IPS-NIHi7 (cell line): Measurements from ENCODE around the gene PC.
A peak's percentile ranks its signal among the peaks of the same experiment; 100 is the strongest.
"Not testable (repeated sequence)": the region's sequence is repeated elsewhere in the genome, so short reads cannot be mapped to it uniquely, and the experiment has no call there.

Experiments used
- DNase-seq: peaks from one replicate; pipeline ENCODE4 v3.0.0; 2012; ENCODE audit warnings: mixed read lengths; ENCODE audit errors: extremely low spot score

PC gene

GRCh38 chr11:66981976-66982578 is 23.9 kb upstream of the PC start:
- DNase-seq = no peak

- no peak for DNase-seq
Observed at GRCh38 chr11:66979336-66979980, 21.3 kb upstream of the PC start.

DNA sequence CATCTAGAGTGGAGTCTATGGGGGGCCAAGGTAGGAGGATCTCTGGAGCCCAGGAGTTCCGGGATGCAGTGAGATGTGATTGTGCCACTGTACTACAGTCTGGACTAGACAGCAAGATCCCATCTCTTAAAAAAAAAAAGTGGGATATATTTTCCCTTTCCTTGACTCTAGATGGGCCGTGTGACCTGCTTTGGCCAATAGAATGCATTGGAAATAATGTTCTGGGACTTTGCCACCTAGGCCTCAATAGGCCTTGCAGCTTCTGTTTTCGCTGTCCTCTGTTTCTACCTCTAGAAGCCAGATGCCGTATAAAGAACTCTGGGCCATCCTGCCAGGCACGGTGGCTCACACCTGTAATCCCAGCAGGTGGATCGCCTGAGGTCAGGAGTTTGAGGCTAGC is 20.5 kb upstream of the PC start:
- DNase-seq = no peak

DNA sequence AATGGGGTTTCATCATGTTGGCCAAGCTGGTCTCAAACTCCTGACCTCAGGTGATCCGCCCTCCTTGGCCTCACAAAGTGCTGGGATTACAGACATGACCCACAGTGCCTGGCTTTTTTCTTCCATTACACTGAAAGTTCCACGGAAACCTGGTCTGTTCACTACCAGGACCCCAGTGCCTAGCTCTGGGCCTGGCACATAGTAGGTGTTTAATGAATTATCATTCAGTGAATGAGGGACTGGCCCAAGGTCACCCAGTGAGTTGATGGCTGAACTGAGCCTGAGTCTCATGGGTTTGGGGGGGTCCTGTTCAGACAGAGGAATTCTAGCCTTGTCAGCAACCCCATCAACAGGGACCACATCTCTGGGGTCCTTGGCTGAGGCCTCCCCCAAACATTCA is 20.0 kb upstream of the PC start:
- no peak for DNase-seq

DNA sequence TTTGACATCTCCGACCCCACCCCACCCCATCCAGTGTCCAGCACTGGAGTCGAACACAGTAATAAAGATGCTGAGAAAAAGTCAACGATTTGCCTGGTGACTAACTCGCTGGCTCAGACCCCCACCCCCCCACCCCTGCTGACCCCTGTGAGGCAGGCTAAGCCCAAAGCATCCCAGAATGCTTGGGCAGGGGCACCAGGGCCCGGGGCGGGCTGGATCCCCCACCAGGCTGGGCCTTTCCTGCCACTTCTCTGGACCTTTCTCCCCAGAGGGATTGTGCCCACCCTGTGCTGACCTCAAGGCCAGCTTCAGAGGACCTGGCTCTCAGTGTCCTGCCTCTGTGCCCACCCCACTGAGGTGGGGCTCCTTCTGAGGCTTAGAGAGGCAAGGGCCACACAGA is 18.7 kb upstream of the PC start:
- no peak for DNase-seq

- DNase-seq = peak; percentile 88
Observed at GRCh38 chr11:66976028-66976467, 17.9 kb upstream of the PC start.

GRCh38 chr11:66975405-66976027 is 17.3 kb upstream of the PC start:
- DNase-seq = no peak

DNA sequence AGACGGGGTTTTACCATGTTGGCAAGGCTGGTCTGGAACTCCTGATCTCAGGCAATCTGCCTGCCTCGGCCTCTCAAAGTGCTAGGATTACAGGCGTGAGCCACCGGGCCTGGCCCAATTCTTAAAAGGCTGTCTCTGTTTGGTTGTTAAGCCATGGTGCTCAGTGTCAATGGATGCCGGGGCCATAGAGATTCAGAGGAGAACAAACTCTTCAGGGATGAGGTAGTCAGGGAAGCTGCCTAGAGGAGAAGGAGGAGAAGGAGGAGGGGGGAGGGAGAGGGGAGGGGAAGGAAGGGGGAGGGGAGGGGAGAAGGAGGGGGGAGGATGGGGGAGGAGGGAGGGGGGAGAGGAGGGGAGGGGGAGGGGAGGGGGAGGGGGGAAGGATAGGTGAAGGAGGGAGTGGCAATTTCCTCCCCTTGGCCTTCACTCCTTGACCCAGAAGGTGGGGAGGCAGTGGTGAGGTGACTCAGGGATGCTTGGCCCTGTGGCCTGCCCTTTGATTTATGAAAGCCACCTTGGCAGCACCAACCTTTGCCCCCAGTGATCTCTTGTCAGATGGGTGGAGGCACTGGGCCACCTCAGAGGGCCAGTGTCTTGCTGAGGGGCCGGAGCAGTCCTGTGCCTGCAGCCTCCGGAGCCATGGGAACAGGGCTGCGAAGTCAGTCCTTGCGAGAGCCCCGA is 16.7 kb upstream of the PC start, which contains the start of gene C11orf86:
C11orf86 (plus strand) TSS at position 581 of the 681 bp plus-strand sequence; CDS start at position 640, 59 bp downstream.
- DNase-seq = no peak

DNA sequence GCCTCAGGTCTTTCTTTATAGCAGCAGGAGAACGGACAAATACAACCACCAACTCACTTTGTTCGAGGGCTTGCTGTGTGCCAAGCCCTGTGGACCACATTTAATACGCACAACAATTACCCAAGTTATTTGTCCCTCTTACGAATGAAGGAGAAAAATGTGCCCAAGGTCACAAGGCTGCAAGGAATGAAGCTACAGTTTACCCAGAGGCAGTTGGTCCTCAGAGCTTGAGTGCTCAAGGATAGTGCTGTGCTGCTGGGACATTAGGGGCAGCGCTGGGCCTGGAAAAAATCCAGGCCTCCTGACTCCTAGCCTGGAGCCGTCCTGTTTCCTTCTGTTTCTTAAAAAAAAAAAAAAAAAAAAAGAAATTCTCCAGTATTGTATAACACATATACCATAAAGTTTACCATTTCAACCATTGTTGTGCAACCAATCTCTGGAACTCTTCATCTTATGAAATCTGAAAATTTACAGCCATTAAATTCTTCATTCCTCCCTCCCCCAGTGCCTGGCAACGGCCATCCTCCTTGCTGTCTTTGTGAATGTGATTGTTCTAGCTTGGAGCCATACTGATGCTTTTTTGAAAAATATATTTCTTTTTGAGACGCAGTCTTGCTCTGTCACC is 15.9 kb upstream of the PC start:
- no peak for DNase-seq

- no peak for DNase-seq
Observed at GRCh38 chr11:66971488-66971887, 13.3 kb upstream of the PC start.

DNA sequence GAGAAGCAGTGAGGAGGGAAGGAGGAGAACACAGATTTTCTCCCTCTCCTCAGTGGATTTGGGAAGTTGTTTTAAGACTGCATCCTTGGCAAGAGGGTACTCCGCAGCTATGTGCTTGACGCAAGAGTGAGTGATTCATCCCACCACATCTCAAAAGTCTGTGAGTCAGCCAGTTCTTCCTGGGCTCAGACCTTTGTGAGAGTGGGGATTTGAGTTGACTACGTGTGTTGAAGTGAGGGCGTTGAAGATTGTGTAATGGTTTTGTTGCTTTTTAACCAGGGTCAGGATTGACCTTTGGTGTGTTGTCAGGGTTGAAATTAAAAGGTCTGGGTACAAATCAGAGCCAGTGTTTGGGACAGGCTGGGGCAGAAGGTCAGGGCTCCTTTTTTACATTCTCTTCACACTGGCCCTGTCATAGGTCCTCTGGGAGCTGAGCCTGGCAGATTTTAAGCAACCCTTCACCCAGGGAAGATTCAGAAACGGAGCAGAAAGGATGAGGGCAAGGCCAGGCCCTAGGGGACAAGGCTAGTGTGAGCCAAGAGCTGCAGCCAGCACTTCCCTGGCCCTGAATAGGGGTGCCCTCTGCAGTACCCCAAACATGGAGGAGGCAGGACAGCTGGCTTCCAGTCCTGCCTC is 12.7 kb upstream of the PC start:
- no peak for DNase-seq

GRCh38 chr11:66970371-66970806 is 12.2 kb upstream of the PC start:
- no peak for DNase-seq

GRCh38 chr11:66969584-66970225 is 11.5 kb upstream of the PC start:
- DNase-seq = no peak

DNA sequence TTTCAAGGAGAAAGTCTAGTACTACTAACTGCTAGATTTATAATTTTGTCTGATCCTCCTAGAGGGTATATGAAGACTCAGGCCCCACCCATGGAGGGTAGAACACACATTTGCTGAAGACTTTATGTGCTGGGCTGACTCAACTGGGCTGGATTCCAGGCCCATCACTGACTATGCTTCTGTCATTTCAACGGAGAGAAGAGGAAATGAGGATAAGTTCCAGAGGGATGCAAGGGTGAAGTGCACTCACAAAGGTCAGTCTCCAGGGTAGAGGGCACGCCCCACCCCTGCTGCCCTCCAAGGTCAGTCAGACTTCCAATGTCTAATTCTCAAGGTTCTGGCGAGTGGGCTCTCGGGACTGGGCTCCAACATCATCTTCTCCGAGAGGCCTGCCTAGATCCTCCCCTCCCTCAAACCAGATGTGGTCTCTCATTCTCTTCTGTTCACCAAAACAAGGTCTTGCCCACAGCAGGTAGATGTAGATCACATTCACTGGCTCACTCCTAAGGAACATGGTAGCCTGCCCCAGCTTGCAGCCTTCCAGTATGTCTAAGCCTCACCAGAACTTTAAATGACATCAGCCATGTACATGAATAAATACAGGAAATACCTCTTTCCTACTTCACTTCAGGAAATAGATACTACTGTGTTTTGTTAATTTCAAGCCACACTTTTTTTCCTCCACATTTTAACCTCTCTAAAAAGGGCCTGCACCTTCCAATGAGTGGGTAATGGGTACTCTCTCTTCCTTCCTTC is 9.7 kb upstream of the PC start:
- no peak for DNase-seq

DNA sequence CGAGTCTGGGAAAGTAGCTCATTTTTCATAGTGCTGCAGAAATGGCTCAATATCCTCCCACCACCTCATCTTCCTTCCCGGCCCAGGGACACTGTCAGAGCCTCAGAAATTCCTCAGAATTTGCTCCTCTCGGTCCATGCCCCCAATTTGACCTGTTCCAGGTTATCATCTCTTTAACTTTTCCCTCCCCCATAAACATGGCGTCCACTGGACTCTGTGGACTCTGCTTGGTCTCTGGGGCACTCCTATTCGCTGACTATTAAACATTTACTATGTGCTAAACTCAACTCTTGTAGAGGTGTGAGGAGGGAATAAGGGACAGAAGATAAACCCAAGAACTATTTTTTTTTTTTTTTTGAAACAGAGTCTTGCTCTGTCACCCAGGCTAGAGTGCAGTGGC is 8.2 kb upstream of the PC start:
- no peak for DNase-seq

DNA sequence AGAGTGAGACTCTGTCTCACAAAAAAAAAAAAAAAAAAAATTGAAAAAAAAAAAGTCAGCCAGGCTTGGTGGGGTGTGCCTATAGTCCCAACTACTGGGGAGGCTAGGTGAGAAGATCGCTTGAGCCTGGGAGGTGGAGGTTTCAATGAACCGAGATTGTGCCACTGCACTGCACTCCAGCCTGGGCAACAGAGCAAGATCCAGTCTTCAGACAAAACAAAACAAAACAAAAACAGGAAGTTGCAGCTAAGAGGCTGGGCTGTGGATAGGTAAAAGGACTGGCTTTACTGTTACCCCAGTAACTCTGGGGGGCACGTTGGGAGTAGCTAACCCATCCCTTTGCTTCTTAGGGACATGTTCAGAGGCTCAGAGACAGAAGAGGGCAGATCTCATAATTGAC is 6.3 kb upstream of the PC start:
- DNase-seq = no peak

DNA sequence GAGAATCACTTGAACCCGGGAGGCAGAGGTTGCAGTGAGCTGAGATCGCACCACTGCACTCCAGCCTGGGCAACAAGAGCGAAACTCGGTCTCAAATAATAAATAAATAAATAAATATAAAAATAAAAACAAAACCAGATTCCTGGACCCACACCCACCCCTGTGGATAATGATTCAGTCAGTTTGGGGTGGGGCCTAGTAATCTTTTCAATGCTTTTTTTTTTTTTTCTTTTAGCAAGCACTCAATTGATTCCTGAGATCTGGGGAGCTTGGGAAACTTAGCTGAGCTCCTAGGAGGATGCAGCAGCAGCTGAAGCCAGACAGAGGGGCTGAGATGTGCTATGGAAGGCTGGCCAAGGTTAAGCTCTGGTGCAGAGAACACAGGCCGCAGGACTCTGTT is 4.6 kb upstream of the PC start:
- no peak for DNase-seq

DNA sequence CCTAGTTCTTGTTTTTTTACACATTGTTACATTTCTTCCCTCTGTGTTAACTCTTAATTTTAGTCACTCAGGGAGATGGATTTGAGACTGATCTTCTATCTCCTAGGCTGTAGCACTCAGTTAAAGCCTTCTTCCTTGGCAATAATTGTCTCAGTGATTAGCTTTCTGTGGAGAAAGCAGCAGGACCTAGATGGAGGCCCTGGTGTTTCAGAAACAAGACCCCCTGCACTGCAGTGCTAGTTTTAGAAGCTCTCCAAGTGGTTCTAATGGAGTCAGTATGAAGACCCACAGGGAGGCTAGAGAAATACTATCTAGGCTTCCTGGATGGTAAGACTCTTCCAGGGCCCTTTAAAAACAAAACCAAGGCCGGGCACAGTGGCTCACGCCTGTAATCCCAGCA is 4.1 kb upstream of the PC start:
- DNase-seq = no peak

GRCh38 chr11:66961691-66962213 is 3.6 kb upstream of the PC start:
- DNase-seq = not testable (repeated sequence)

DNA sequence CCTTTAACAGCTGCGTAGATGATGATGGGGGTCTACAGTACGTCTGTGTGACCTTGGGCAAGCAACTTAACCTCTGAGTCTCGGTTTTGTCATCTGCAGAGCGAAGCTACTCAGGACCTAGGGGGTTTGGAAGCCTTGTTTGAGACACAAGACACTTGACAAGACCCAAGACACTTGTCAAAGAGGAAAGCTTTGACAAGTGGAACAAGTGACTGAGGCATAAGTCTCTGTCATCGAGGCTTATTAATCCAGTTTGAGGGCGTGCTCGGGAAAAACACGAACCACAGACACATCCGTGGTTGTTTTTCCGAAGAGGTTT is 732 bp upstream of the PC start:
- no peak for DNase-seq

GRCh38 chr11:66957971-66958231 is 282 bp downstream of the PC start:
- peak; percentile 72 for DNase-seq
